Keratinocyte (primary cell): ENCODE results near the gene NEGR1. TPM values are rescaled to one million over a fixed set of nuclear protein-coding genes. Genes with fewer than 3 reads are reported as not detected.

ENCODE experiments used
- DNase-seq: peaks from one replicate; pipeline ENCODE4 v3.0.0-alpha.2; 2011; ENCODE audit warnings: low read depth, missing footprints, low spot score
- FAIRE-seq: peaks from 2 replicates; lab custom pipeline; 2011; peaks lifted over from hg19 to GRCh38; lab: Jason Lieb, UNC
- H2AFZ ChIP-seq: 2 replicates; pipeline ENCODE4 v1.6.0; 2012; ENCODE audit warnings: low read length, control low read depth, inconsistent platforms; ENCODE audit not compliant: control insufficient read depth
- H3K27ac ChIP-seq: 2 replicates; pipeline ENCODE4 v1.5.1; 2011; ENCODE audit warnings: low read length; ENCODE audit not compliant: control insufficient read depth, insufficient read depth
- H3K27me3 ChIP-seq: 3 replicates; pipeline ENCODE4 v1.6.0; 2011; ENCODE audit warnings: low read length; ENCODE audit not compliant: control insufficient read depth, insufficient read depth; ENCODE audit errors: extremely low read depth
- H3K36me3 ChIP-seq, 2 experiments: 2 replicates in 1 of 2; 3 replicates in 1 of 2; pipeline ENCODE4 v1.5.1; 2011; ENCODE audit warnings: low read length in 2 of 2, mild to moderate bottlenecking in 1 of 2; ENCODE audit not compliant: control insufficient read depth in 2 of 2, insufficient read depth in 2 of 2; ENCODE audit errors: extremely low read depth in 1 of 2
- H3K4me1 ChIP-seq: 3 replicates; pipeline ENCODE4 v1.5.1; 2011; ENCODE audit warnings: low read length; ENCODE audit not compliant: control insufficient read depth, insufficient read depth; ENCODE audit errors: extremely low read depth
- H3K4me2 ChIP-seq: 3 replicates; pipeline ENCODE4 v1.6.0; 2011; ENCODE audit warnings: low read depth, low read length; ENCODE audit not compliant: control insufficient read depth, insufficient read depth; ENCODE audit errors: extremely low read depth
- H3K4me3 ChIP-seq, 3 experiments: fragments of 200-600 bp in 1 of 3; sonication (generic) in 1 of 3; 2 replicates in 2 of 3; 3 replicates in 1 of 3; pipeline ENCODE4 v1.5.1; 2011 to 2016; ENCODE audit warnings: low read length in 3 of 3, mild to moderate bottlenecking in 3 of 3, control low read depth in 2 of 3, inconsistent platforms in 1 of 3, low read depth in 1 of 3, mixed read lengths in 1 of 3, mixed run types in 1 of 3, moderate library complexity in 1 of 3; ENCODE audit not compliant: control insufficient read depth in 2 of 3, insufficient read depth in 2 of 3; ENCODE audit errors: extremely low read depth in 1 of 3
- H3K79me2 ChIP-seq: 2 replicates; pipeline ENCODE4 v1.6.0; 2012; ENCODE audit warnings: low read length; ENCODE audit not compliant: control insufficient read depth, insufficient read depth
- H3K9ac ChIP-seq: 3 replicates; pipeline ENCODE4 v1.6.0; 2011; ENCODE audit warnings: low read length; ENCODE audit not compliant: control insufficient read depth, insufficient read depth; ENCODE audit errors: extremely low read depth
- H3K9me1 ChIP-seq: 3 replicates; pipeline ENCODE4 v1.6.0; 2011; ENCODE audit warnings: low read length; ENCODE audit not compliant: control insufficient read depth, insufficient read depth; ENCODE audit errors: extremely low read depth
- H3K9me3 ChIP-seq: 2 replicates; pipeline ENCODE4 v1.5.1; 2012; ENCODE audit warnings: low read depth, low read length; ENCODE audit not compliant: control insufficient read depth
- H4K20me1 ChIP-seq: 3 replicates; pipeline ENCODE4 v1.6.0; 2011; ENCODE audit warnings: low read length; ENCODE audit not compliant: control insufficient read depth, insufficient read depth; ENCODE audit errors: extremely low read depth
- CTCF ChIP-seq, 3 experiments: IDR thresholded peaks in 1 of 3; conservative IDR thresholded peaks in 1 of 3; optimal IDR thresholded peaks in 1 of 3; 2 replicates in 2 of 3; 3 replicates in 1 of 3; pipeline versions ENCODE3 to v1.5.1; 2011; ENCODE audit warnings: low read length in 3 of 3, mild to moderate bottlenecking in 3 of 3, moderate library complexity in 2 of 3, control low read depth in 1 of 3, inconsistent platforms in 1 of 3; ENCODE audit not compliant: insufficient read depth in 2 of 3; ENCODE audit errors: extremely low read depth in 1 of 3
- EZH2 ChIP-seq: IDR thresholded peaks from one replicate; pipeline ENCODE4 v1.6.1; 2012; ENCODE audit warnings: inconsistent platforms, mild to moderate bottlenecking, low read length, moderate library complexity
- dilution Hi-C: fragments of 300-500 bp; cut with MboI; formaldehyde crosslinking; loops from one replicate; pipeline ENCODE4 v1.7.0; 2020; ENCODE audit warnings: low sequenced_read_pairs; ENCODE audit not compliant: extremely low pct_ligation_motif_present
- polyA plus RNA-seq, 5 experiments: library from polyadenylated mRNA; depleted of rRNA in 3 of 5; stranded (reverse) in 3 of 5; stranded (forward) in 1 of 5; unstranded in 1 of 5; fragments of >200 nt; gene quantifications; 1 replicate in 1 of 5; 2 replicates in 3 of 5; 3 replicates in 1 of 5; pipeline versions ENCODE4 v1.2.1 to v1.2.3, GENCODE V29; 2011 to 2012; ENCODE audit warnings: missing spikeins in 2 of 5, low read depth in 1 of 5, low replicate concordance in 1 of 5

The NEGR1 gene
- polyA plus RNA-seq, 1 donor (not counting 4 experiments of a cell fraction or from before 2014, with no cell fraction given): 1.6 TPM

GRCh38 chr1:71919811-71920509 is 362.4 kb downstream of the NEGR1 start:
- FAIRE-seq: no peak
- no peaks in the 10 kb centered on the region for H3K27me3 ChIP-seq
- dilution Hi-C loops: no loop called here
- H3K4me3 ChIP-seq: no peak overlapping the region
- no peak overlapping the region for H3K9ac ChIP-seq
- H4K20me1 ChIP-seq: no peaks in the 10 kb centered on the region
- H3K9me3 ChIP-seq: no peaks in the 10 kb centered on the region
- H3K27ac ChIP-seq: no peak overlapping the region
- H3K4me2 ChIP-seq: no peak overlapping the region
- DNase-seq: no peak
- H3K9me1 ChIP-seq: no peaks in the 10 kb centered on the region
- H2AFZ ChIP-seq: no peak overlapping the region
- H3K79me2 ChIP-seq: no peaks in the 10 kb centered on the region
- no peak for TF ChIP-seq EZH2
- no peak for TF ChIP-seq CTCF (optimal IDR thresholded peaks at IDR 0.05 in 1 of 3, IDR thresholded peaks at IDR 0.05 in 1 of 3, conservative IDR thresholded peaks at IDR 0.05 in 1 of 3; ENCODE audit: extremely low read depth in 1 of 3, insufficient read depth in 2 of 3, low read length in 3 of 3)
- no peaks in the 10 kb centered on the region for H3K36me3 ChIP-seq
- H3K4me1 ChIP-seq: no peaks in the 10 kb centered on the region

- H2AFZ ChIP-seq: no peak overlapping the region
- H3K9ac ChIP-seq: no peak overlapping the region
- dilution Hi-C loops: no loop called here
- DNase-seq (no peak), FAIRE-seq (no peak)
- H3K4me1 ChIP-seq: no peaks in the 10 kb centered on the region
- H3K79me2 ChIP-seq: no peaks in the 10 kb centered on the region
- no peaks in the 10 kb centered on the region for H3K9me1 ChIP-seq
- H3K4me2 ChIP-seq: no peak overlapping the region
- TF ChIP-seq CTCF (optimal IDR thresholded peaks at IDR 0.05 in 1 of 3, IDR thresholded peaks at IDR 0.05 in 1 of 3, conservative IDR thresholded peaks at IDR 0.05 in 1 of 3; ENCODE audit: extremely low read depth in 1 of 3, insufficient read depth in 2 of 3, low read length in 3 of 3) (no peak), EZH2 (no peak)
- no peak overlapping the region for H3K27ac ChIP-seq
- no peak overlapping the region for H3K4me3 ChIP-seq
- no peaks in the 10 kb centered on the region for H3K27me3 ChIP-seq
- no peaks in the 10 kb centered on the region for H4K20me1 ChIP-seq
- no peaks in the 10 kb centered on the region for H3K9me3 ChIP-seq
- H3K36me3 ChIP-seq: no peaks in the 10 kb centered on the region
Observed at GRCh38 chr1:71918630-71919029, 363.7 kb downstream of the NEGR1 start.
